Endothelial cell of umbilical vein (primary cell): Measurements from ENCODE around the gene MIER3.

ENCODE experiments used
- EZH2 ChIP-seq: IDR thresholded peaks from 2 replicates; pipeline ENCODE4 v1.6.1; 2012; ENCODE audit warnings: borderline replicate concordance, low read depth, mild to moderate bottlenecking, moderate library complexity, low read length, inconsistent platforms; ENCODE audit not compliant: severe bottlenecking
- GATA2 ChIP-seq: IDR thresholded peaks from 2 replicates; pipeline ENCODE4 v1.7.0; 2011; ENCODE audit warnings: low read depth, mild to moderate bottlenecking, moderate library complexity, mixed read lengths, low read length; ENCODE audit not compliant: insufficient read length, insufficient read depth
- JUN ChIP-seq: IDR thresholded peaks from 2 replicates; pipeline ENCODE4 v1.6.1; 2011; ENCODE audit warnings: borderline replicate concordance, low read depth; ENCODE audit not compliant: insufficient read length, insufficient read depth
- POLR2A ChIP-seq: IDR thresholded peaks from 2 replicates; pipeline ENCODE4 v1.6.1; 2012; ENCODE audit warnings: low read depth, mild to moderate bottlenecking, control low read depth, low read length
- POLR2AphosphoS5 ChIP-seq: IDR thresholded peaks from 2 replicates; pipeline ENCODE4 v1.6.1; 2012; ENCODE audit warnings: low read depth, mild to moderate bottlenecking, control low read depth, low read length, moderate library complexity; ENCODE audit not compliant: insufficient read depth
- TF ChIP-seq, protein P1 (sequence below), 2 donors: IDR thresholded peaks; 1 replicate in 1 of 2; 2 replicates in 1 of 2; pipeline ENCODE4 v1.5.1; 2011; ENCODE audit warnings: low read length in 2 of 2, mild to moderate bottlenecking in 2 of 2, moderate library complexity in 2 of 2, control low read depth in 1 of 2, inconsistent platforms in 1 of 2, low read depth in 1 of 2; ENCODE audit not compliant: insufficient read depth in 1 of 2; ENCODE audit errors: extremely low read depth in 1 of 2
- TF ChIP-seq, protein P2 (sequence below): IDR thresholded peaks from 2 replicates; pipeline ENCODE4 v1.6.1; 2011; ENCODE audit not compliant: insufficient read depth, insufficient read length

DNA sequence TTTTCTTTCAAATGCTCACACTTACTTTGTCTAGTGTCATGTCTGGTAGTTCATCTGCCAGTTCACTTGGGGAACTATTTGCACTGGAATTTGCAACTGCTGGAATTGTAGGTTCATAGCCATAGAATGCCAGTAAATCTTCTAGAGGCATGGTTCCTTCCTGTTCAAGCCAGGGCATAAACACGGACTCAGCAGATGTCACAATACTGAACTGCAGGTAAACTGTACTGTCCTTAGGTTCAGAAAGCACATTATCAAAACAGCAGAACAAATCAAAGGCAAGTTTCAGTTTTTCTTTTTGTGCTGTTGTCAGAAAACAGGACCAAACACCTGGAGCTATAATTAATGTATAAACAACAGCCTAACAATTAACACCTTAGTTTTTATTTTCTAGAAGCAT is 13.1 kb downstream of the MIER3 start:
- TF ChIP-seq, protein P1, sequence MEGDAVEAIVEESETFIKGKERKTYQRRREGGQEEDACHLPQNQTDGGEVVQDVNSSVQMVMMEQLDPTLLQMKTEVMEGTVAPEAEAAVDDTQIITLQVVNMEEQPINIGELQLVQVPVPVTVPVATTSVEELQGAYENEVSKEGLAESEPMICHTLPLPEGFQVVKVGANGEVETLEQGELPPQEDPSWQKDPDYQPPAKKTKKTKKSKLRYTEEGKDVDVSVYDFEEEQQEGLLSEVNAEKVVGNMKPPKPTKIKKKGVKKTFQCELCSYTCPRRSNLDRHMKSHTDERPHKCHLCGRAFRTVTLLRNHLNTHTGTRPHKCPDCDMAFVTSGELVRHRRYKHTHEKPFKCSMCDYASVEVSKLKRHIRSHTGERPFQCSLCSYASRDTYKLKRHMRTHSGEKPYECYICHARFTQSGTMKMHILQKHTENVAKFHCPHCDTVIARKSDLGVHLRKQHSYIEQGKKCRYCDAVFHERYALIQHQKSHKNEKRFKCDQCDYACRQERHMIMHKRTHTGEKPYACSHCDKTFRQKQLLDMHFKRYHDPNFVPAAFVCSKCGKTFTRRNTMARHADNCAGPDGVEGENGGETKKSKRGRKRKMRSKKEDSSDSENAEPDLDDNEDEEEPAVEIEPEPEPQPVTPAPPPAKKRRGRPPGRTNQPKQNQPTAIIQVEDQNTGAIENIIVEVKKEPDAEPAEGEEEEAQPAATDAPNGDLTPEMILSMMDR (IDR thresholded peaks at IDR 0.05; ENCODE audit: extremely low read depth in 1 of 2, insufficient read depth in 1 of 2, low read depth in 1 of 2, low read length in 2 of 2) = no peak
- TF ChIP-seq EZH2 (no peak), POLR2A (no peak), POLR2AphosphoS5 (no peak), GATA2 (no peak), JUN (no peak)
- TF ChIP-seq, protein P2, sequence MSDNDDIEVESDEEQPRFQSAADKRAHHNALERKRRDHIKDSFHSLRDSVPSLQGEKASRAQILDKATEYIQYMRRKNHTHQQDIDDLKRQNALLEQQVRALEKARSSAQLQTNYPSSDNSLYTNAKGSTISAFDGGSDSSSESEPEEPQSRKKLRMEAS = no peak
